Mesothelial cell of epicardium (in vitro differentiated cells): Measurements from ENCODE around the gene WNT9A. TPM values are rescaled to one million over a fixed set of nuclear protein-coding genes. Genes with fewer than 3 reads are reported as not detected.

Experiments used
- DNase-seq, 2 experiments: peaks; one replicate each; pipeline ENCODE4 v3.0.0; 2021; ENCODE audit warnings: low spot score in 2 of 2; ENCODE audit not compliant: unreplicated experiment in 2 of 2
- H3K27ac Mint-ChIP-seq: 2 replicates; pipeline ENCODE4 v1.8.0; 2021; ENCODE audit warnings: mixed read lengths
- H3K27me3 Mint-ChIP-seq: 2 replicates; pipeline ENCODE4 v1.8.0; 2021; ENCODE audit warnings: low read depth, mixed read lengths
- H3K36me3 Mint-ChIP-seq: 2 replicates; pipeline ENCODE4 v1.8.0; 2021; ENCODE audit warnings: mixed read lengths
- H3K4me1 Mint-ChIP-seq: 2 replicates; pipeline ENCODE4 v1.8.0; 2021; ENCODE audit warnings: mixed read lengths
- H3K4me3 Mint-ChIP-seq: 2 replicates; pipeline ENCODE4 v1.8.0; 2021; ENCODE audit warnings: mild to moderate bottlenecking, moderate library complexity, mixed read lengths
- H3K9me3 Mint-ChIP-seq: 2 replicates; pipeline ENCODE4 v1.8.0; 2021; ENCODE audit warnings: mixed read lengths
- CTCF ChIP-seq: fragments of 200-600 bp; sonication (generic); IDR thresholded peaks from one replicate; pipeline ENCODE4 v1.5.0; 2021; ENCODE audit warnings: antibody characterized with exemption; ENCODE audit not compliant: unreplicated experiment
- total RNA-seq: library from RNA; stranded (reverse); gene quantifications from 3 replicates; pipeline ENCODE4 v1.2.1, GENCODE V29; 2021

Gene WNT9A
- total RNA-seq, 1 donor from 2014 or later: 3.9 TPM

GRCh38 chr1:227935826-227936225 is 11.9 kb downstream of the WNT9A start:
- no peak for DNase-seq
- H3K27ac Mint-ChIP-seq: no peak overlapping the region
- H3K4me1 Mint-ChIP-seq: peaks cover 7% of the 10 kb centered on the region
- TF ChIP-seq CTCF: no peak
- no peak overlapping the region for H3K4me3 Mint-ChIP-seq
- H3K9me3 Mint-ChIP-seq: peaks cover 4% of the 10 kb centered on the region
- H3K36me3 Mint-ChIP-seq: peaks cover 5% of the 10 kb centered on the region
- no peaks in the 10 kb centered on the region for H3K27me3 Mint-ChIP-seq

GRCh38 chr1:227934476-227935313 is 13.0 kb downstream of the WNT9A start:
- Mint-ChIP-seq H3K4me1 (peaks cover 7% of the 10 kb centered on the region), H3K9me3 (peaks cover 4% of the 10 kb centered on the region), H3K27me3 (no peaks in the 10 kb centered on the region), H3K4me3 (no peak overlapping the region), H3K36me3 (peaks cover 5% of the 10 kb centered on the region), H3K27ac (no peak overlapping the region)
- DNase-seq: no peak
- TF ChIP-seq CTCF: no peak

GRCh38 chr1:227929751-227930472 is 17.8 kb downstream of the WNT9A start:
- no peak for DNase-seq

GRCh38 chr1:227928811-227929375 is 18.8 kb downstream of the WNT9A start:
- Mint-ChIP-seq H3K27ac (peak overlapping the region; percentile 66), H3K9me3 (no peaks in the 10 kb centered on the region), H3K4me3 (no peak overlapping the region), H3K4me1 (peaks cover 6% of the 10 kb centered on the region), H3K36me3 (no peaks in the 10 kb centered on the region), H3K27me3 (no peaks in the 10 kb centered on the region)
- no peak for DNase-seq
- no peak for TF ChIP-seq CTCF

More at GRCh38 chr1:227929751-227930472, 17.8 kb downstream of the WNT9A start:
- Mint-ChIP-seq H3K36me3 (no peaks in the 10 kb centered on the region), H3K27ac (no peak overlapping the region), H3K4me3 (no peak overlapping the region), H3K9me3 (no peaks in the 10 kb centered on the region), H3K27me3 (no peaks in the 10 kb centered on the region), H3K4me1 (peaks cover 6% of the 10 kb centered on the region)
- TF ChIP-seq CTCF: no peak

GRCh38 chr1:227927971-227928741 is 19.6 kb downstream of the WNT9A start:
- no peaks in the 10 kb centered on the region for H3K27me3 Mint-ChIP-seq
- peaks cover 7% of the 10 kb centered on the region for H3K4me1 Mint-ChIP-seq
- DNase-seq: no peak
- no peaks in the 10 kb centered on the region for H3K36me3 Mint-ChIP-seq
- no peak overlapping the region for H3K4me3 Mint-ChIP-seq
- no peak for TF ChIP-seq CTCF
- no peaks in the 10 kb centered on the region for H3K9me3 Mint-ChIP-seq
- peak overlapping the region; percentile 66 for H3K27ac Mint-ChIP-seq
